HepG2 (cell line): ENCODE results near the gene POC1B. TPM values are rescaled to one million over a fixed set of nuclear protein-coding genes. Genes with fewer than 3 reads are reported as not detected.

Experiments used
- DMAP1 ChIP-seq: IDR thresholded peaks from 2 replicates; pipeline ENCODE4 v1.6.1; 2016
- FLYWCH1 ChIP-seq: sonication (generic); formaldehyde crosslinking; IDR thresholded peaks from 2 replicates; pipeline ENCODE4 v1.8.1; 2023; ENCODE audit warnings: mild to moderate bottlenecking, missing genetic modification reagents
- MED13 ChIP-seq: sonication (generic); formaldehyde crosslinking; IDR thresholded peaks from 2 replicates; pipeline ENCODE4 v1.5.0; 2020; ENCODE audit warnings: missing genetic modification reagents
- MIER2 ChIP-seq: IDR thresholded peaks from 2 replicates; pipeline ENCODE4 v1.6.1; 2016; ENCODE audit warnings: missing biosample characterization, missing genetic modification reagents
- MIER3 ChIP-seq: IDR thresholded peaks from 2 replicates; pipeline ENCODE4 v1.6.1; 2016; ENCODE audit warnings: missing compliant biosample characterization, borderline replicate concordance
- NCOR1 ChIP-seq: fragments of 200-600 bp; sonication (generic); IDR thresholded peaks from 2 replicates; pipeline ENCODE4 v1.7.0; 2017; ENCODE audit warnings: antibody characterized with exemption, low read length, borderline replicate concordance
- STAG1 ChIP-seq: sonication (generic); formaldehyde crosslinking; IDR thresholded peaks from 2 replicates; pipeline ENCODE4 v1.4.0; 2020; ENCODE audit warnings: missing genetic modification reagents
- TCF7 ChIP-seq: sonication (generic); IDR thresholded peaks from 2 replicates; pipeline ENCODE4 v1.6.1; 2016; ENCODE audit warnings: antibody characterized with exemption, low read depth
- TGIF2 ChIP-seq: IDR thresholded peaks from 2 replicates; pipeline ENCODE4 v1.6.1; 2016; ENCODE audit warnings: control low read depth, missing compliant biosample characterization
- ZBTB7B ChIP-seq: sonication (generic); formaldehyde crosslinking; IDR thresholded peaks from 2 replicates; pipeline ENCODE4 v1.4.0; 2020; ENCODE audit warnings: missing genetic modification reagents
- ZNF230 ChIP-seq: sonication (generic); formaldehyde crosslinking; IDR thresholded peaks from 2 replicates; pipeline ENCODE4 v1.4.0; 2020; ENCODE audit warnings: mild to moderate bottlenecking, missing genetic modification reagents
- ZNF552 ChIP-seq: sonication (generic); formaldehyde crosslinking; IDR thresholded peaks from 2 replicates; pipeline ENCODE4 v1.9.0; 2022; ENCODE audit warnings: missing genetic modification reagents, mild to moderate bottlenecking, borderline replicate concordance
- ZNF564 ChIP-seq: sonication (generic); formaldehyde crosslinking; IDR thresholded peaks from 2 replicates; pipeline ENCODE4 v1.8.1; 2023; ENCODE audit warnings: mild to moderate bottlenecking, missing genetic modification reagents
- ZNF572 ChIP-seq: sonication (generic); formaldehyde crosslinking; IDR thresholded peaks from 2 replicates; pipeline ENCODE4 v1.5.1; 2020; ENCODE audit warnings: mild to moderate bottlenecking, missing genetic modification reagents
- ZNF703 ChIP-seq: sonication (generic); formaldehyde crosslinking; IDR thresholded peaks from 2 replicates; pipeline ENCODE4 v1.5.1; 2020; ENCODE audit warnings: missing genetic modification reagents, mild to moderate bottlenecking, moderate library complexity, borderline replicate concordance
- polyA plus RNA-seq, 8 experiments: library from polyadenylated mRNA; depleted of rRNA in 3 of 8; stranded (reverse) in 7 of 8; unstranded in 1 of 8; fragments of >200 nt; fragmentation: Illumina TruSeq in 4 of 8; extraction: Trizol in 4 of 8; gene quantifications; 2 replicates each; pipeline versions ENCODE4 v1.2.1 to v1.2.3, GENCODE V29; 2011 to 2016; ENCODE audit warnings: low read depth in 4 of 8, missing spikeins in 1 of 8, mixed read lengths in 1 of 8; ENCODE audit not compliant: insufficient read depth in 1 of 8
- total RNA-seq, 5 experiments: library from RNA; depleted of rRNA; stranded (reverse); fragments of >200 nt; fragmentation: Illumina TruSeq; extraction: Trizol; gene quantifications; 2 replicates each; pipeline ENCODE4 v1.2.3, GENCODE V29; 2016; ENCODE audit warnings: low read depth in 1 of 5
- TF ChIP-seq, protein P1 (sequence below): sonication (generic); formaldehyde crosslinking; IDR thresholded peaks from 2 replicates; pipeline ENCODE4 v1.5.1; 2020; ENCODE audit warnings: missing genetic modification reagents, mild to moderate bottlenecking, borderline replicate concordance
- TF ChIP-seq, protein P2 (sequence below): sonication (generic); formaldehyde crosslinking; IDR thresholded peaks from 2 replicates; pipeline ENCODE4 v1.8.0; 2022; ENCODE audit warnings: low read depth, missing genetic modification reagents
- TF ChIP-seq, protein P3 (sequence below): sonication (generic); formaldehyde crosslinking; IDR thresholded peaks from 2 replicates; pipeline ENCODE4 v1.9.0; 2022; ENCODE audit warnings: low read depth, missing genetic modification reagents
- TF ChIP-seq, protein P4 (sequence below): sonication (generic); formaldehyde crosslinking; conservative IDR thresholded peaks from 2 replicates; pipeline ENCODE4 v1.8.0; 2022; ENCODE audit warnings: missing genetic modification reagents
- TF ChIP-seq, protein P5 (sequence below): sonication (generic); formaldehyde crosslinking; IDR thresholded peaks from 2 replicates; pipeline ENCODE4 v1.5.0; 2020; ENCODE audit warnings: mild to moderate bottlenecking, missing genetic modification reagents

Gene POC1B
- total and polyA plus RNA-seq, 2 of the 13 experiments (the other 11 are each of a cell fraction or from before 2014, with no cell fraction given), result 9.3 to 11.0 TPM

DNA sequence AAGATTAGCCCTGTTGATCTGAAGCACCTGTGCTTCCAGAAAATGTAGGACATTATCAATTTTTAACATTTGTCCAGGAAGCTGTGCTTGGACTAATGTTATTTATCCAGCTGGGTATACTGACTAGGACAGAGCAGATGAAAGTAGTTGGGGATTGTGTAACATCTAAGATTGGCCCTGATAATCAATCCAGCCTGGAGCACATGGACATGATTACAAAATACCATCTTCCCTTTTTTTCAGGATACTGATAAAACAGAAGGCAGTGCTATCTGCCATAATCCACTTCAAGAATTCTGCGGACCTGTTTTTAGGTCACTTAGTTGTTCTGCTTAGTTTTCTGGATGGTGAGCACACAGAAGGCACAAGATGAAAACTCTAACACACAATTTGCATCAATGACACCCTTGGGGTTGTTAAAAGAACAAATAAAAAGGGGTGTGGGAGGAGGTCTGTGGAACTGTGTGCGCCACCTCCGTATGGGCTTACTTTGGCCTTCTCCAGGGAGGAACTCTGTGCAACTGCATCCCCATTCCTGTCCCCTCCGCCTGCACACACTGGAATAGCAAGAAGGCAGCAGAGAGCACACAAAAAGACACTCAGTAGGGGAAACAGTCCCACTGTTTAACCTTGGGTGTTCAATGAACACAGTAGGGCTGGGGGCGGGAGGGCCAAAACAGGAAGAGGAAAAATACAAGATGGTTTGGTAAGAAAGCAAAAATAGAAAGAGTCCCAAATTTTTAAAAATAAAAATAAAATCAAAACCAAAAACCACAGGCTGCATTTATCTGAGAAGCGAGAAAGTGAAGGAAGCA lies 142.4 kb downstream of the POC1B start (continued):
- TF ChIP-seq, protein P1, sequence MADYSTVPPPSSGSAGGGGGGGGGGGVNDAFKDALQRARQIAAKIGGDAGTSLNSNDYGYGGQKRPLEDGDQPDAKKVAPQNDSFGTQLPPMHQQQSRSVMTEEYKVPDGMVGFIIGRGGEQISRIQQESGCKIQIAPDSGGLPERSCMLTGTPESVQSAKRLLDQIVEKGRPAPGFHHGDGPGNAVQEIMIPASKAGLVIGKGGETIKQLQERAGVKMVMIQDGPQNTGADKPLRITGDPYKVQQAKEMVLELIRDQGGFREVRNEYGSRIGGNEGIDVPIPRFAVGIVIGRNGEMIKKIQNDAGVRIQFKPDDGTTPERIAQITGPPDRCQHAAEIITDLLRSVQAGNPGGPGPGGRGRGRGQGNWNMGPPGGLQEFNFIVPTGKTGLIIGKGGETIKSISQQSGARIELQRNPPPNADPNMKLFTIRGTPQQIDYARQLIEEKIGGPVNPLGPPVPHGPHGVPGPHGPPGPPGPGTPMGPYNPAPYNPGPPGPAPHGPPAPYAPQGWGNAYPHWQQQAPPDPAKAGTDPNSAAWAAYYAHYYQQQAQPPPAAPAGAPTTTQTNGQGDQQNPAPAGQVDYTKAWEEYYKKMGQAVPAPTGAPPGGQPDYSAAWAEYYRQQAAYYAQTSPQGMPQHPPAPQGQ, result no peak
- peak; percentile 96 for TF ChIP-seq TCF7
- peak; percentile 48; the same call in 1 of the 2 replicates for TF ChIP-seq ZNF564 (CRISPR knock-in tag)
- TF ChIP-seq, protein P2, sequence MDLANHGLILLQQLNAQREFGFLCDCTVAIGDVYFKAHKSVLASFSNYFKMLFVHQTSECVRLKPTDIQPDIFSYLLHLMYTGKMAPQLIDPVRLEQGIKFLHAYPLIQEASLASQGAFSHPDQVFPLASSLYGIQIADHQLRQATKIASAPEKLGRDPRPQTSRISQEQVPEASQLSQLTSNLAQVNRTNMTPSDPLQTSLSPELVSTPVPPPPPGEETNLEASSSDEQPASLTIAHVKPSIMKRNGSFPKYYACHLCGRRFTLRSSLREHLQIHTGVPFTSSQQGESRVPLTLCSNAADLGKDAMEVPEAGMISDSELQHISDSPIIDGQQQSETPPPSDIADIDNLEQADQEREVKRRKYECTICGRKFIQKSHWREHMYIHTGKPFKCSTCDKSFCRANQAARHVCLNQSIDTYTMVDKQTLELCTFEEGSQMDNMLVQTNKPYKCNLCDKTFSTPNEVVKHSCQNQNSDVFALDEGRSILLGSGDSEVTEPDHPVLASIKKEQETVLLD (CRISPR knock-in tag), result no peak
- peak; percentile 60; the same call in 1 of the 2 replicates for TF ChIP-seq MIER3 (CRISPR knock-in tag)
- no peak for TF ChIP-seq MIER2 (CRISPR knock-in tag)
- peak; percentile 77; the same call in 1 of the 2 replicates for TF ChIP-seq NCOR1
- TF ChIP-seq FLYWCH1 (CRISPR knock-in tag), result no peak
- TF ChIP-seq ZBTB7B (CRISPR knock-in tag), result peak; percentile 21; the same call in 1 of the 2 replicates
- peak; percentile 74; the same call in 1 of the 2 replicates for TF ChIP-seq DMAP1 (CRISPR knock-in tag)
- TF ChIP-seq, protein P3, sequence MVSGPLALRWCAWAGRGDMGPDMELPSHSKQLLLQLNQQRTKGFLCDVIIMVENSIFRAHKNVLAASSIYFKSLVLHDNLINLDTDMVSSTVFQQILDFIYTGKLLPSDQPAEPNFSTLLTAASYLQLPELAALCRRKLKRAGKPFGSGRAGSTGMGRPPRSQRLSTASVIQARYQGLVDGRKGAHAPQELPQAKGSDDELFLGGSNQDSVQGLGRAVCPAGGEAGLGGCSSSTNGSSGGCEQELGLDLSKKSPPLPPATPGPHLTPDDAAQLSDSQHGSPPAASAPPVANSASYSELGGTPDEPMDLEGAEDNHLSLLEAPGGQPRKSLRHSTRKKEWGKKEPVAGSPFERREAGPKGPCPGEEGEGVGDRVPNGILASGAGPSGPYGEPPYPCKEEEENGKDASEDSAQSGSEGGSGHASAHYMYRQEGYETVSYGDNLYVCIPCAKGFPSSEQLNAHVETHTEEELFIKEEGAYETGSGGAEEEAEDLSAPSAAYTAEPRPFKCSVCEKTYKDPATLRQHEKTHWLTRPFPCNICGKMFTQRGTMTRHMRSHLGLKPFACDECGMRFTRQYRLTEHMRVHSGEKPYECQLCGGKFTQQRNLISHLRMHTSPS (CRISPR knock-in tag), result no peak
- no peak; the same call in 1 of the 2 replicates for TF ChIP-seq ZNF230
- TF ChIP-seq, protein P4, sequence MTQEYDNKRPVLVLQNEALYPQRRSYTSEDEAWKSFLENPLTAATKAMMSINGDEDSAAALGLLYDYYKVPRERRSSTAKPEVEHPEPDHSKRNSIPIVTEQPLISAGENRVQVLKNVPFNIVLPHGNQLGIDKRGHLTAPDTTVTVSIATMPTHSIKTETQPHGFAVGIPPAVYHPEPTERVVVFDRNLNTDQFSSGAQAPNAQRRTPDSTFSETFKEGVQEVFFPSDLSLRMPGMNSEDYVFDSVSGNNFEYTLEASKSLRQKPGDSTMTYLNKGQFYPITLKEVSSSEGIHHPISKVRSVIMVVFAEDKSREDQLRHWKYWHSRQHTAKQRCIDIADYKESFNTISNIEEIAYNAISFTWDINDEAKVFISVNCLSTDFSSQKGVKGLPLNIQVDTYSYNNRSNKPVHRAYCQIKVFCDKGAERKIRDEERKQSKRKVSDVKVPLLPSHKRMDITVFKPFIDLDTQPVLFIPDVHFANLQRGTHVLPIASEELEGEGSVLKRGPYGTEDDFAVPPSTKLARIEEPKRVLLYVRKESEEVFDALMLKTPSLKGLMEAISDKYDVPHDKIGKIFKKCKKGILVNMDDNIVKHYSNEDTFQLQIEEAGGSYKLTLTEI (CRISPR knock-in tag), result no peak
- no peak for TF ChIP-seq ZNF552 (CRISPR knock-in tag)
- no peak for TF ChIP-seq STAG1 (CRISPR knock-in tag)
- TF ChIP-seq, protein P5, sequence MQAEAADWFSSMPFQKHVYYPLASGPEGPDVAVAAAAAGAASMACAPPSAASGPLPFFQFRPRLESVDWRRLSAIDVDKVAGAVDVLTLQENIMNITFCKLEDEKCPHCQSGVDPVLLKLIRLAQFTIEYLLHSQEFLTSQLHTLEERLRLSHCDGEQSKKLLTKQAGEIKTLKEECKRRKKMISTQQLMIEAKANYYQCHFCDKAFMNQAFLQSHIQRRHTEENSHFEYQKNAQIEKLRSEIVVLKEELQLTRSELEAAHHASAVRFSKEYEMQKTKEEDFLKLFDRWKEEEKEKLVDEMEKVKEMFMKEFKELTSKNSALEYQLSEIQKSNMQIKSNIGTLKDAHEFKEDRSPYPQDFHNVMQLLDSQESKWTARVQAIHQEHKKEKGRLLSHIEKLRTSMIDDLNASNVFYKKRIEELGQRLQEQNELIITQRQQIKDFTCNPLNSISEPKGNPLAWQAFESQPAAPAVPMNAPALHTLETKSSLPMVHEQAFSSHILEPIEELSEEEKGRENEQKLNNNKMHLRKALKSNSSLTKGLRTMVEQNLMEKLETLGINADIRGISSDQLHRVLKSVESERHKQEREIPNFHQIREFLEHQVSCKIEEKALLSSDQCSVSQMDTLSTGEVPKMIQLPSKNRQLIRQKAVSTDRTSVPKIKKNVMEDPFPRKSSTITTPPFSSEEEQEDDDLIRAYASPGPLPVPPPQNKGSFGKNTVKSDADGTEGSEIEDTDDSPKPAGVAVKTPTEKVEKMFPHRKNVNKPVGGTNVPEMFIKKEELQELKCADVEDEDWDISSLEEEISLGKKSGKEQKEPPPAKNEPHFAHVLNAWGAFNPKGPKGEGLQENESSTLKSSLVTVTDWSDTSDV (CRISPR knock-in tag), result no peak
- TF ChIP-seq ZNF572 (CRISPR knock-in tag), result no peak
- TF ChIP-seq ZNF703 (CRISPR knock-in tag), result no peak
- TF ChIP-seq MED13 (CRISPR knock-in tag), result peak; percentile 84; the same call in 1 of the 2 replicates
- peak; percentile 78; the same call in 1 of the 2 replicates for TF ChIP-seq TGIF2 (CRISPR knock-in tag)
